ENCODE data around the gene ADM2. TPM values are rescaled to one million over a fixed set of nuclear protein-coding genes. Genes with fewer than 3 reads are reported as not detected.

Gene ADM2
- total RNA-seq, 1 experiment from 2014 or later: 11.9 TPM

- Histone ChIP-seq H3K79me1 (ENCODE audit: insufficient read depth, low read depth, low read length, poor library complexity, severe bottlenecking) (no peaks in the 10 kb centered on the region), H4K20me1 (ENCODE audit: control insufficient read depth, insufficient read depth, insufficient read length) (no peaks in the 10 kb centered on the region), H2AK5ac (ENCODE audit: insufficient read length, low read length) (no peak overlapping the region), H4K91ac (ENCODE audit: insufficient read length, low read depth, low read length) (no peak overlapping the region), H2BK15ac (ENCODE audit: low read depth, low read length) (no peak overlapping the region), H2BK20ac (ENCODE audit: low read depth, low read length, poor library complexity, severe bottlenecking) (no peak overlapping the region), H3K23me2 (ENCODE audit: insufficient read length, low read depth, low read length, poor library complexity, severe bottlenecking) (peaks cover 4% of the 10 kb centered on the region), H2AFZ (ENCODE audit: low read length) (no peak overlapping the region), H3K27ac (ENCODE audit: insufficient read length, low read depth, low read length) (no peak overlapping the region), H3K9ac (ENCODE audit: extremely low read depth, insufficient read length, low read length) (no peak overlapping the region), H3K27me3 (ENCODE audit: insufficient read depth, low read length) (no peaks in the 10 kb centered on the region), H3K79me2 (ENCODE audit: insufficient read depth, low read length) (no peaks in the 10 kb centered on the region), H3K23ac (ENCODE audit: insufficient read length, low read depth, low read length) (no peak overlapping the region), H3T11ph (ENCODE audit: low read length) (no peak overlapping the region), H2BK5ac (ENCODE audit: insufficient read length, low read length) (no peak overlapping the region), H3K4me1 (ENCODE audit: insufficient read depth, low read length) (no peaks in the 10 kb centered on the region), H2BK120ac (ENCODE audit: low read depth, low read length, poor library complexity, severe bottlenecking) (no peak overlapping the region), H3K14ac (ENCODE audit: insufficient read depth, low read length) (no peak overlapping the region), H3K56ac (ENCODE audit: insufficient read length, low read depth, low read length) (no peak overlapping the region), H3K9me3 (ENCODE audit: control insufficient read depth, low read depth, low read length) (no peaks in the 10 kb centered on the region), H4K5ac (ENCODE audit: insufficient read length, low read depth, low read length) (no peak overlapping the region), H3K18ac (ENCODE audit: insufficient read length, low read depth, low read length) (no peak overlapping the region), H3K4me2 (ENCODE audit: insufficient read depth, insufficient read length, low read length) (no peak overlapping the region), H4K8ac (replicated peaks; ENCODE audit: insufficient read length, low read depth, low read length) (no peak overlapping the region), H2BK12ac (ENCODE audit: insufficient read length, low read depth, low read length) (no peak overlapping the region), H3K4ac (ENCODE audit: low read depth, low read length) (no peak overlapping the region)
- no CpG with 5 or more reads among the region's 6 CpGs for WGBS (ENCODE audit: extremely low coverage, insufficient read length, low lambda C conversion rate)
- peaks cover 0 to 3% (median 0%) of the 10 kb centered on the region in 3 experiments; a peak in 2 of 7 replicates for H3K36me3 Mint-ChIP-seq (ENCODE audit: insufficient read depth in 1 of 3, low read depth in 3 of 3)
- peaks cover 5 to 8% of the 10 kb centered on the region in 2 experiments for H3K4me1 Mint-ChIP-seq
- no peak overlapping the region for H3K27ac Mint-ChIP-seq
- peak; percentile 15 for DNase-seq
- no peaks in the 10 kb centered on the region for H3K9me3 Mint-ChIP-seq
- H3K27me3 Mint-ChIP-seq (ENCODE audit: low read depth): peaks cover 8% of the 10 kb centered on the region
- no peak for TF ChIP-seq CTCF (conservative IDR thresholded peaks at IDR 0.05)
- no peak overlapping the region; a peak in 1 of 5 replicates for H3K4me3 Mint-ChIP-seq
Observed at GRCh38 chr22:50502096-50502495, 20.8 kb downstream of the ADM2 start.
